ENCODE data around the gene PGC. TPM values are rescaled to one million over a fixed set of nuclear protein-coding genes. Genes with fewer than 3 reads are reported as not detected.

The PGC gene
- total and polyA plus RNA-seq, 2 experiments from 2014 or later, result 0.10 TPM; not detected in 1

GRCh38 chr6:41731561-41732086 lies 15.6 kb downstream of the PGC start:
- Histone ChIP-seq H3K27me3 (no peaks in the 10 kb centered on the region), H3K27ac (no peak overlapping the region), H3K4me1 (ENCODE audit: low read depth) (peaks cover 18% of the 10 kb centered on the region), H3K9me3 (ENCODE audit: low read depth) (no peaks in the 10 kb centered on the region), H3K4me3 (no peak overlapping the region), H3K36me3 (no peaks in the 10 kb centered on the region)
- DNase-seq (ENCODE audit: low read depth in 1 of 2, low spot score in 1 of 2), result no peak
- TF ChIP-seq, protein P1, sequence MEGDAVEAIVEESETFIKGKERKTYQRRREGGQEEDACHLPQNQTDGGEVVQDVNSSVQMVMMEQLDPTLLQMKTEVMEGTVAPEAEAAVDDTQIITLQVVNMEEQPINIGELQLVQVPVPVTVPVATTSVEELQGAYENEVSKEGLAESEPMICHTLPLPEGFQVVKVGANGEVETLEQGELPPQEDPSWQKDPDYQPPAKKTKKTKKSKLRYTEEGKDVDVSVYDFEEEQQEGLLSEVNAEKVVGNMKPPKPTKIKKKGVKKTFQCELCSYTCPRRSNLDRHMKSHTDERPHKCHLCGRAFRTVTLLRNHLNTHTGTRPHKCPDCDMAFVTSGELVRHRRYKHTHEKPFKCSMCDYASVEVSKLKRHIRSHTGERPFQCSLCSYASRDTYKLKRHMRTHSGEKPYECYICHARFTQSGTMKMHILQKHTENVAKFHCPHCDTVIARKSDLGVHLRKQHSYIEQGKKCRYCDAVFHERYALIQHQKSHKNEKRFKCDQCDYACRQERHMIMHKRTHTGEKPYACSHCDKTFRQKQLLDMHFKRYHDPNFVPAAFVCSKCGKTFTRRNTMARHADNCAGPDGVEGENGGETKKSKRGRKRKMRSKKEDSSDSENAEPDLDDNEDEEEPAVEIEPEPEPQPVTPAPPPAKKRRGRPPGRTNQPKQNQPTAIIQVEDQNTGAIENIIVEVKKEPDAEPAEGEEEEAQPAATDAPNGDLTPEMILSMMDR (IDR thresholded peaks at IDR 0.05; ENCODE audit: low read depth, low read length), result no peak

GRCh38 chr6:41730531-41731436 lies 16.4 kb downstream of the PGC start:
- TF ChIP-seq, protein P1 (IDR thresholded peaks at IDR 0.05; ENCODE audit: low read depth, low read length), result no peak
- H3K9me3 ChIP-seq (ENCODE audit: low read depth), result no peaks in the 10 kb centered on the region
- peaks cover 19% of the 10 kb centered on the region for H3K4me1 ChIP-seq (ENCODE audit: low read depth)
- H3K4me3 ChIP-seq, result no peak overlapping the region
- no peaks in the 10 kb centered on the region for H3K36me3 ChIP-seq
- H3K27me3 ChIP-seq, result no peaks in the 10 kb centered on the region
- DNase-seq (ENCODE audit: low read depth in 1 of 2, low spot score in 1 of 2), result no peak
- H3K27ac ChIP-seq, result no peak overlapping the region

DNA sequence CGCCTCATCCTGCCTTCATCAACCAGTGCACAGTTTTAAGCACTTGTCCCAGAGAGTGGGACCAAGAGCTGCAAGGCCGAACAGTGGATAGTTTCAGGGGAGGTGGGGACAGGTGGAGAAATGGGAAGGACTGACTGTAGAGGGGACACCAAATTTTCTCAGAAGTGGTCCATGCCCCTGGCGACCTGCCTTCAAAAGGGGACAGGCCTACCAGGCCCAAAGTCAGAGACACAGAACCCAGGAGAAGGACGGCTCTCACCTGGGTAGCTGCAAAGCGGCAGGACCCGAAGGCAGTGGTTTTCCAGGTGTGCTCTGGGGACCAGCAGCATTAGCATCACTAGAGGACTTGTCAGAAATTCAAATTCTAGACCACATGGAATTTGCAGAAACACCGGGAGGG lies 17.6 kb downstream of the PGC start:
- Histone ChIP-seq H3K27ac (no peak overlapping the region), H3K9me3 (ENCODE audit: low read depth) (no peaks in the 10 kb centered on the region), H3K36me3 (no peaks in the 10 kb centered on the region), H3K4me3 (no peak overlapping the region), H3K27me3 (no peaks in the 10 kb centered on the region), H3K4me1 (ENCODE audit: low read depth) (peaks cover 21% of the 10 kb centered on the region)
- no peak for DNase-seq (ENCODE audit: low read depth in 1 of 2, low spot score in 1 of 2)
- TF ChIP-seq, protein P1 (IDR thresholded peaks at IDR 0.05; ENCODE audit: low read depth, low read length), result no peak

- Histone ChIP-seq H3K27ac (no peak overlapping the region), H3K36me3 (no peaks in the 10 kb centered on the region), H3K27me3 (no peaks in the 10 kb centered on the region), H3K9me3 (ENCODE audit: low read depth) (no peaks in the 10 kb centered on the region), H3K4me3 (no peak overlapping the region), H3K4me1 (ENCODE audit: low read depth) (peaks cover 27% of the 10 kb centered on the region)
- TF ChIP-seq, protein P1 (IDR thresholded peaks at IDR 0.05; ENCODE audit: low read depth, low read length), result no peak
- no peak for DNase-seq (ENCODE audit: low read depth in 1 of 2, low spot score in 1 of 2)
Observed at GRCh38 chr6:41728954-41729353, 18.2 kb downstream of the PGC start.

DNA sequence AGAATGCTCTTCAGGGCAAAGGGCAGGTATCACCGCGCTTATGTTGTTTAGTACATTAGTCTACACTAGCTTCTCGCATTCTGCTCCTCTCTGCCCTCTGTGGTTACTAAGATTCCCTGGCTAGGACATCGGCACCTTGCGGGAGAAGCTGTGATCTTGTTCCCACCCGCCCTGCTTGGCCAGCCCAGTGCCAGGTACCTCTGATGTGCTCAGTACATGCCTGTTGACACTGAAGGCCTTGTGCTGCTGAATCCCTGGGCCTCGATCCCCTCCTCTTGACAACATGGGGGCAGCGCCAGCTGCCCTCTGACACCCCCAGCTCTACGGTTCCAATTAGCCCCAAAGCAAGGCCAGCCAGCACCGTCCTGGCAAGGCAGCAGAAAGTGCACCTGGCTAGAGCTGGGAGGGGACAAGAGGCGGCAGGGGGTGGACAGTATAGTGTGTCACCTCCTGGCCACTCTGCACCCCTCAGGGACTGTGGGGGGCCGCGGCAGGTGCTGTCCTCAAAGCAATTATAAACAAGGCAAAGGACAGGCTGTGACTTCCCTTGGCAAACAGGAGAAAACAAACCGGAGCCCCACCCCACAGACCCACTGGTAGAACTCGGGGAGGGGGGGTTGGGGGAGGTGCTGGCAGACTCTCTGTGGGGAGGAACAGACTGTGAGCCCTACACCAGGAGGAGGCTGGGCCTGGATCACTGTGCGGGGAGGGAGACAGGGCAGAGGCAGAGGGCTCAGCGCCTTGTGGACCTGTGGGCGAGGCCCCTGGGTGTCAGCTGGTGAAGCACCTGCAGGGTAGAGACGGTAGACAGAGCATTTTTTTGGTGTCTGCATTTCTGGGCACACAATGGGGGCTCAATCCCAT lies 18.9 kb downstream of the PGC start:
- DNase-seq (ENCODE audit: low read depth in 1 of 2, low spot score in 1 of 2), result no peak
- H3K4me1 ChIP-seq (ENCODE audit: low read depth), result peaks cover 32% of the 10 kb centered on the region
- no peak overlapping the region for H3K27ac ChIP-seq
- no peaks in the 10 kb centered on the region for H3K27me3 ChIP-seq
- no peaks in the 10 kb centered on the region for H3K9me3 ChIP-seq (ENCODE audit: low read depth)
- TF ChIP-seq, protein P1 (IDR thresholded peaks at IDR 0.05; ENCODE audit: low read depth, low read length), result no peak
- H3K4me3 ChIP-seq, result no peak overlapping the region
- H3K36me3 ChIP-seq, result no peaks in the 10 kb centered on the region

Measured in cardiac muscle cell (in vitro differentiated cells and primary cell).